ENCODE measurements around the gene MAP3K5. TPM values are rescaled to one million over a fixed set of nuclear protein-coding genes. Genes with fewer than 3 reads are reported as not detected.

MAP3K5 gene
- total RNA-seq, 1 donor from 2014 or later, result 4.7 TPM

DNA sequence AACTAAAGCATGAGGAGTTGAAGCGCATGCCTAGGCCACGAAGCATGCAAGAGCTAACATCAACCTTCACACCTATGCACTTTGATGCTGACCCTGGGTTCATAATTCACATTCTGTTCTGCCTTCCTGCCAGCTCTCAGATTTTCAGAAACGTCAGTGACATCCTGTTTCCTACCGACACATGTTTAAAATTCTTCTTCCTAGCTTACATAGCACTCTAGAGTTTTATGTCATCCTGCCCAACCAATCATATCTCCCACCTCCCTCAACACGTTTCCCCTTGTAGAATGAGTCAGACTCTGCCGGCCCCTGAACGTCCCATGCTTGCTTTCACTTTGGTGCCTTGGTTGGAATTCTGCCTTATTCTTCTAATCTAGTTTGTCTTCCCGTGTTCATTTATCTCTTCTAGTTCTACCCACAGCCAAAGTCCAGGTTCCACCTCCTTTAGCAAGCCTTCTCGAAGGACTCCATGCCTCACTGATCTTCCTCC is 144.9 kb downstream of the MAP3K5 start:
- TF ChIP-seq, protein P1, sequence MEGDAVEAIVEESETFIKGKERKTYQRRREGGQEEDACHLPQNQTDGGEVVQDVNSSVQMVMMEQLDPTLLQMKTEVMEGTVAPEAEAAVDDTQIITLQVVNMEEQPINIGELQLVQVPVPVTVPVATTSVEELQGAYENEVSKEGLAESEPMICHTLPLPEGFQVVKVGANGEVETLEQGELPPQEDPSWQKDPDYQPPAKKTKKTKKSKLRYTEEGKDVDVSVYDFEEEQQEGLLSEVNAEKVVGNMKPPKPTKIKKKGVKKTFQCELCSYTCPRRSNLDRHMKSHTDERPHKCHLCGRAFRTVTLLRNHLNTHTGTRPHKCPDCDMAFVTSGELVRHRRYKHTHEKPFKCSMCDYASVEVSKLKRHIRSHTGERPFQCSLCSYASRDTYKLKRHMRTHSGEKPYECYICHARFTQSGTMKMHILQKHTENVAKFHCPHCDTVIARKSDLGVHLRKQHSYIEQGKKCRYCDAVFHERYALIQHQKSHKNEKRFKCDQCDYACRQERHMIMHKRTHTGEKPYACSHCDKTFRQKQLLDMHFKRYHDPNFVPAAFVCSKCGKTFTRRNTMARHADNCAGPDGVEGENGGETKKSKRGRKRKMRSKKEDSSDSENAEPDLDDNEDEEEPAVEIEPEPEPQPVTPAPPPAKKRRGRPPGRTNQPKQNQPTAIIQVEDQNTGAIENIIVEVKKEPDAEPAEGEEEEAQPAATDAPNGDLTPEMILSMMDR (conservative IDR thresholded peaks at IDR 0.05), result no peak
- Mint-ChIP-seq H3K36me3 (no peaks in the 10 kb centered on the region), H3K4me3 (no peak overlapping the region), H3K27ac (no peak overlapping the region), H3K27me3 (no peaks in the 10 kb centered on the region), H3K4me1 (ENCODE audit: unreplicated experiment) (no peaks in the 10 kb centered on the region), H3K9me3 (no peaks in the 10 kb centered on the region)
- no peak for DNase-seq (ENCODE audit: extremely low spot score, unreplicated experiment)

- TF ChIP-seq, protein P1 (conservative IDR thresholded peaks at IDR 0.05), result no peak
- H3K27ac Mint-ChIP-seq, result no peak overlapping the region
- no peak overlapping the region for H3K4me3 Mint-ChIP-seq
- H3K27me3 Mint-ChIP-seq, result no peaks in the 10 kb centered on the region
- no peaks in the 10 kb centered on the region for H3K4me1 Mint-ChIP-seq (ENCODE audit: unreplicated experiment)
- H3K9me3 Mint-ChIP-seq, result no peaks in the 10 kb centered on the region
- H3K36me3 Mint-ChIP-seq, result no peaks in the 10 kb centered on the region
- DNase-seq (ENCODE audit: extremely low spot score, unreplicated experiment), result no peak
Measured at GRCh38 chr6:136646377-136646776, 145.9 kb downstream of the MAP3K5 start.

GRCh38 chr6:136644597-136644952 is 147.7 kb downstream of the MAP3K5 start:
- DNase-seq (ENCODE audit: extremely low spot score, unreplicated experiment), result no peak
- H3K27ac Mint-ChIP-seq, result no peak overlapping the region
- H3K4me1 Mint-ChIP-seq (ENCODE audit: unreplicated experiment), result no peaks in the 10 kb centered on the region
- no peaks in the 10 kb centered on the region for H3K36me3 Mint-ChIP-seq
- H3K4me3 Mint-ChIP-seq, result no peak overlapping the region
- no peaks in the 10 kb centered on the region for H3K9me3 Mint-ChIP-seq
- H3K27me3 Mint-ChIP-seq, result no peaks in the 10 kb centered on the region
- TF ChIP-seq, protein P1 (conservative IDR thresholded peaks at IDR 0.05), result no peak

GRCh38 chr6:136643850-136644596 is 148.3 kb downstream of the MAP3K5 start:
- no peaks in the 10 kb centered on the region for H3K9me3 Mint-ChIP-seq
- H3K27me3 Mint-ChIP-seq, result no peaks in the 10 kb centered on the region
- no peaks in the 10 kb centered on the region for H3K36me3 Mint-ChIP-seq

GRCh38 chr6:136641873-136642465 is 150.3 kb downstream of the MAP3K5 start:
- no peaks in the 10 kb centered on the region for H3K36me3 Mint-ChIP-seq
- no peak overlapping the region for H3K4me3 Mint-ChIP-seq
- TF ChIP-seq, protein P1 (conservative IDR thresholded peaks at IDR 0.05), result no peak

More at GRCh38 chr6:136643850-136644596, 148.3 kb downstream of the MAP3K5 start:
- no peak overlapping the region for H3K4me3 Mint-ChIP-seq
- H3K4me1 Mint-ChIP-seq (ENCODE audit: unreplicated experiment), result no peaks in the 10 kb centered on the region
- TF ChIP-seq, protein P1 (conservative IDR thresholded peaks at IDR 0.05), result peak; percentile 89
- DNase-seq (ENCODE audit: extremely low spot score, unreplicated experiment), result peak; percentile 81
- H3K27ac Mint-ChIP-seq, result no peak overlapping the region

More at GRCh38 chr6:136641873-136642465, 150.3 kb downstream of the MAP3K5 start:
- no peaks in the 10 kb centered on the region for H3K9me3 Mint-ChIP-seq
- H3K4me1 Mint-ChIP-seq (ENCODE audit: unreplicated experiment), result no peaks in the 10 kb centered on the region
- H3K27ac Mint-ChIP-seq, result no peak overlapping the region
- H3K27me3 Mint-ChIP-seq, result no peaks in the 10 kb centered on the region
- DNase-seq (ENCODE audit: extremely low spot score, unreplicated experiment), result no peak

Data from type B pancreatic cell (in vitro differentiated cells).